MM.1S (cell line): ENCODE results near the gene ZRSR2.

Source experiments
- DNase-seq: peaks from one replicate; pipeline ENCODE4 v3.0.0-alpha.2; 2015
- H2AFZ ChIP-seq: fragments of 300-600 bp; sonication (generic); 2 replicates; pipeline ENCODE4 v1.6.0; 2016; ENCODE audit warnings: antibody characterized with exemption, low read length
- H3F3A ChIP-seq: fragments of 300-600 bp; sonication (generic); 2 replicates; pipeline ENCODE4 v1.6.1; 2016; ENCODE audit warnings: mild to moderate bottlenecking, antibody characterized with exemption, low read length, moderate library complexity, mixed read lengths; ENCODE audit not compliant: insufficient read depth
- H3K27ac ChIP-seq: fragments of 300-600 bp; sonication (generic); 2 replicates; pipeline ENCODE4 v1.5.1; 2016; ENCODE audit warnings: mild to moderate bottlenecking, low read length
- H3K27me3 ChIP-seq: fragments of 300-600 bp; sonication (generic); replicated peaks from 2 replicates; pipeline ENCODE4 v1.6.0; 2016; ENCODE audit warnings: low read length; ENCODE audit not compliant: insufficient read depth
- H3K36me3 ChIP-seq: fragments of 300-600 bp; sonication (generic); replicated peaks from 2 replicates; pipeline ENCODE4 v1.6.1; 2016; ENCODE audit warnings: mild to moderate bottlenecking, low read length, mixed read lengths; ENCODE audit not compliant: insufficient read depth
- H3K4me1 ChIP-seq: fragments of 300-600 bp; sonication (generic); 2 replicates; pipeline ENCODE4 v1.6.1; 2016; ENCODE audit warnings: low read length, mixed read lengths
- H3K4me2 ChIP-seq: fragments of 300-600 bp; sonication (generic); 2 replicates; pipeline ENCODE4 v1.6.0; 2016; ENCODE audit warnings: low read depth, low read length
- H3K4me3 ChIP-seq: fragments of 300-600 bp; sonication (generic); 2 replicates; pipeline ENCODE4 v1.5.1; 2016; ENCODE audit warnings: low read length, mixed read lengths
- H3K79me2 ChIP-seq: fragments of 300-600 bp; sonication (generic); 2 replicates; pipeline ENCODE4 v1.6.1; 2016; ENCODE audit warnings: mixed run types, low read length, mixed read lengths
- H3K9ac ChIP-seq: fragments of 300-600 bp; sonication (generic); 2 replicates; pipeline ENCODE4 v1.6.1; 2016; ENCODE audit warnings: low read length, mixed read lengths
- H3K9me2 ChIP-seq: fragments of 300-600 bp; sonication (generic); replicated peaks from 2 replicates; pipeline ENCODE4 v1.6.1; 2016; ENCODE audit warnings: mild to moderate bottlenecking, low read length, mixed read lengths; ENCODE audit not compliant: insufficient read depth
- H3K9me3 ChIP-seq: fragments of 300-600 bp; sonication (generic); replicated peaks from 2 replicates; pipeline ENCODE4 v1.6.1; 2016; ENCODE audit warnings: mild to moderate bottlenecking, low read length, mixed read lengths; ENCODE audit not compliant: insufficient read depth
- H4K20me1 ChIP-seq: fragments of 300-600 bp; sonication (generic); 2 replicates; pipeline ENCODE4 v1.6.1; 2016; ENCODE audit warnings: mild to moderate bottlenecking, low read length, moderate library complexity, mixed read lengths; ENCODE audit not compliant: insufficient read depth
- CTCF ChIP-seq: fragments of 300-600 bp; sonication (generic); IDR thresholded peaks from 2 replicates; pipeline ENCODE4 v1.5.1; 2016; ENCODE audit warnings: antibody characterized with exemption, low read length, mixed read lengths
- EZH2 ChIP-seq: fragments of 300-600 bp; sonication (generic); optimal IDR thresholded peaks from 2 replicates; pipeline ENCODE3; 2017; ENCODE audit warnings: low read depth, mild to moderate bottlenecking, antibody characterized with exemption, low read length, mixed read lengths
- EZH2phosphoT487 ChIP-seq: fragments of 300-600 bp; sonication (generic); IDR thresholded peaks from 2 replicates; pipeline ENCODE4 v1.6.1; 2018; ENCODE audit warnings: antibody characterized with exemption, low read length

Gene ZRSR2

GRCh38 chrX:15870310-15870709 is 80.0 kb downstream of the ZRSR2 start:
- no peak overlapping the region for H2AFZ ChIP-seq
- no peak for DNase-seq
- TF ChIP-seq EZH2 (no peak), EZH2phosphoT487 (no peak), CTCF (no peak)
- H3K27ac ChIP-seq, result no peak overlapping the region
- no peaks in the 10 kb centered on the region for H4K20me1 ChIP-seq
- no peak overlapping the region for H3K4me2 ChIP-seq
- no peaks in the 10 kb centered on the region for H3K4me1 ChIP-seq
- H3K79me2 ChIP-seq, result no peaks in the 10 kb centered on the region
- no peaks in the 10 kb centered on the region for H3K36me3 ChIP-seq
- H3K27me3 ChIP-seq, result no peaks in the 10 kb centered on the region
- no peaks in the 10 kb centered on the region for H3K9me3 ChIP-seq
- no peak overlapping the region for H3K4me3 ChIP-seq
- H3F3A ChIP-seq, result no peaks in the 10 kb centered on the region
- no peak overlapping the region for H3K9ac ChIP-seq
- H3K9me2 ChIP-seq, result no peaks in the 10 kb centered on the region
